Peyer's patch (tissue), 4 donors: Measurements from ENCODE around the gene SLC6A9. TPM values are rescaled to one million over a fixed set of nuclear protein-coding genes. Genes with fewer than 3 reads are reported as not detected.

Experiments used
- DNase-seq, 3 donors: peaks; one replicate each; pipeline ENCODE4 v3.0.0-alpha.2; 2017 to 2019
- H3K27ac ChIP-seq, 4 donors: fragments of 200-600 bp; sonication (generic); one replicate each; pipeline ENCODE4 v1.5.1; 2016 to 2019
- H3K27me3 ChIP-seq, 2 donors: fragments of 200-600 bp; sonication (generic); one replicate each; pipeline ENCODE4 v1.5.1; 2019
- H3K36me3 ChIP-seq, 3 donors: fragments of 200-600 bp; sonication (generic); one replicate each; pipeline ENCODE4 v1.5.1; 2016 to 2019
- H3K4me1 ChIP-seq, 4 donors: fragments of 200-600 bp; sonication (generic); one replicate each; pipeline ENCODE4 v1.5.1; 2016 to 2019
- H3K4me3 ChIP-seq, 4 donors: fragments of 200-600 bp; sonication (generic); 1 replicate in 3 of 4; 2 replicates in 1 of 4; pipeline ENCODE4 v1.5.1; 2016 to 2019; ENCODE audit warnings: mild to moderate bottlenecking in 1 of 4
- H3K9me3 ChIP-seq, 4 donors: fragments of 200-600 bp; sonication (generic); one replicate each; pipeline ENCODE4 v1.5.1; 2016 to 2019; ENCODE audit warnings: mild to moderate bottlenecking in 1 of 4
- CTCF ChIP-seq, 6 experiments: fragments of 450-650 bp in 4 of 6; fragments of 200-600 bp in 2 of 6; sonication (generic) in 1 of 6; IDR thresholded peaks; one replicate each; pipeline ENCODE4 v1.5.1; 2017 to 2019; ENCODE audit warnings: antibody characterized with exemption in 6 of 6, mild to moderate bottlenecking in 3 of 6, moderate library complexity in 1 of 6
- POLR2A ChIP-seq, 2 donors: fragments of 450-650 bp; IDR thresholded peaks; one replicate each; pipeline ENCODE4 v1.5.1; 2017; ENCODE audit warnings: antibody characterized with exemption in 2 of 2, mild to moderate bottlenecking in 2 of 2, moderate library complexity in 2 of 2
- total RNA-seq, 4 donors: library from RNA; depleted of rRNA; stranded (reverse); fragments of >200 nt; gene quantifications; one replicate each; pipeline ENCODE4 v1.1.0, GENCODE V29; 2016

SLC6A9 gene
- total RNA-seq, 4 donors from 2014 or later, result 8.8 to 19.0 (median 11.5) TPM

- no peaks in the 10 kb centered on the region for H3K27me3 ChIP-seq
- peaks cover 0 to 25% (median 0%) of the 10 kb centered on the region in 3 donors for H3K36me3 ChIP-seq
- no peak overlapping the region for H3K4me3 ChIP-seq
- DNase-seq, result no peak
- TF ChIP-seq CTCF (IDR thresholded peaks at IDR 0.05), result no peak
- no peak for TF ChIP-seq POLR2A (IDR thresholded peaks at IDR 0.05)
- no peaks in the 10 kb centered on the region for H3K9me3 ChIP-seq
- H3K4me1 ChIP-seq, result peaks cover 10 to 55% (median 14%) of the 10 kb centered on the region in 4 donors
- peak overlapping the region in 1 of 4 donors; percentile 57 for H3K27ac ChIP-seq
Measured at GRCh38 chr1:43977376-43978263, 53.6 kb downstream of the SLC6A9 start.

DNA sequence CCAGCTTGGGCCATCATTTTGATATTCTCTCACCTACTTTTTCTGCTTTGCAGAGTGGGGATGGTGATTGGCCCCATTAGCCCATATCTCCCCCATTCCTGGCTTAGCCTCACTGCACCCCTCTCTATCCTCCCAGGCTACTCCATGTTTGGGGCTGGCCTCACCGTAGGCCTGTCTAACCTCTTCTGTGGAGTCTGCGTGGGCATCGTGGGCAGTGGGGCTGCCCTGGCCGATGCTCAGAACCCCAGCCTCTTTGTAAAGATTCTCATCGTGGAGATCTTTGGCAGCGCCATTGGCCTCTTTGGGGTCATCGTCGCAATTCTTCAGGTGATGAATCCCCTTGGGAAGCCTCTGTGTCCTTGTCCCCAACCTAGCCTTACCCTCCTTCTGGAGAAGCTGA, 54.4 kb downstream of the SLC6A9 start:
- Histone ChIP-seq H3K36me3 (peaks cover 0 to 25% (median 0%) of the 10 kb centered on the region in 3 donors), H3K4me3 (no peak overlapping the region), H3K27ac (no peak overlapping the region), H3K4me1 (peaks cover 10 to 55% (median 14%) of the 10 kb centered on the region in 4 donors), H3K27me3 (no peaks in the 10 kb centered on the region), H3K9me3 (no peaks in the 10 kb centered on the region)
- TF ChIP-seq CTCF (IDR thresholded peaks at IDR 0.05), result no peak
- no peak for TF ChIP-seq POLR2A (IDR thresholded peaks at IDR 0.05)
- DNase-seq, result no peak

- Histone ChIP-seq H3K27ac (peak overlapping the region in 1 of 4 donors; percentile 98), H3K4me1 (peaks cover 10 to 51% (median 14%) of the 10 kb centered on the region in 4 donors), H3K9me3 (no peaks in the 10 kb centered on the region), H3K4me3 (peak overlapping the region in 3 of 4 donors; percentile 81 to 85 (median 84)), H3K36me3 (peaks cover 0 to 25% (median 0%) of the 10 kb centered on the region in 3 donors), H3K27me3 (no peaks in the 10 kb centered on the region)
- DNase-seq, result no peak
- no peak for TF ChIP-seq POLR2A (IDR thresholded peaks at IDR 0.05)
- TF ChIP-seq CTCF (IDR thresholded peaks at IDR 0.05), result no peak
Measured at GRCh38 chr1:43976045-43976444, 55.2 kb downstream of the SLC6A9 start.

GRCh38 chr1:43975249-43975961, 55.9 kb downstream of the SLC6A9 start:
- Histone ChIP-seq H3K4me3 (peak overlapping the region; percentile 81 to 98 (median 84)), H3K4me1 (peaks cover 10 to 53% (median 17%) of the 10 kb centered on the region in 4 donors), H3K36me3 (peaks cover 0 to 25% (median 0%) of the 10 kb centered on the region in 3 donors), H3K27ac (peak overlapping the region; percentile 92 to 98 (median 94)), H3K27me3 (no peaks in the 10 kb centered on the region), H3K9me3 (no peaks in the 10 kb centered on the region)
- TF ChIP-seq POLR2A (IDR thresholded peaks at IDR 0.05), result no peak
- TF ChIP-seq CTCF (IDR thresholded peaks at IDR 0.05), result no peak
- DNase-seq, result peak; percentile 73 to 82 (median 75)

GRCh38 chr1:43974443-43975248, 56.6 kb downstream of the SLC6A9 start, which contains the start of gene ATP6V0B:
Gene ATP6V0B, plus strand, starts transcription at chr1:43974960. Its CDS starts 81 bp downstream, at chr1:43975041.
- peak; percentile 98 to 99 (median 98) for DNase-seq
- Histone ChIP-seq H3K36me3 (peaks cover 0 to 25% (median 0%) of the 10 kb centered on the region in 3 donors), H3K27ac (peak within 1 kb of the TSS; percentile 92 to 98 (median 94)), H3K9me3 (no peaks in the 10 kb centered on the region), H3K27me3 (no peaks in the 10 kb centered on the region), H3K4me3 (peak within 1 kb of the TSS; percentile 81 to 98 (median 84)), H3K4me1 (peaks cover 9 to 48% (median 15%) of the 10 kb centered on the region in 4 donors)
- TF ChIP-seq CTCF (IDR thresholded peaks at IDR 0.05) (peak in 4 of 6 experiments; percentile 35 to 58 (median 51)), POLR2A (IDR thresholded peaks at IDR 0.05) (peak; percentile 83 to 88)
